ENCODE measurements around the gene RYR3. TPM values are rescaled to one million over a fixed set of nuclear protein-coding genes. Genes with fewer than 3 reads are reported as not detected.

The RYR3 gene
- total and polyA plus RNA-seq, 5 experiments from 2014 or later: 0.17 to 0.22 TPM; not detected in 3

DNA sequence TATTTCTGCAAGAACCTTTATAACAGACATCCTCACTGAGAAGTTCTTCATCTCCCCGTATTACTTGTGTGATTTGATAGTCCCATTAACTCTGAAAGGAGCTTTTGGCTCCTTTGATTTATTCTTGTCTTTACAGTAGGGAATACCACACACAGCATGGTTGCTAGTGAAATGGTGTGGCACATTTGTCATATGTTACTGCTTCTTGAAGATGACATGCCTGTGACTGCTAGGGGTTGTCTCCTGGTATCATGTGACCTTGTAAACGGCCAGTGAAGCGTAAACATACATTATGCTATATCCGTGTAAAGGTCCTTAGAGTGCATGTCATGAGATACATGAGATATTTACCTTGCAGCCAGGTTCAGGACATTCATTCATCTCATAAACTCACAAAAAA, 197.9 kb downstream of the RYR3 start:
- Mint-ChIP-seq H3K27me3 (peaks cover 4 to 53% (median 19%) of the 10 kb centered on the region in 5 donors), H3K4me1 (no peaks in the 10 kb centered on the region), H3K27ac (no peak overlapping the region), H3K9me3 (no peaks in the 10 kb centered on the region), H3K36me3 (no peaks in the 10 kb centered on the region), H3K4me3 (no peak overlapping the region)
- DNase-seq (no peak), ATAC-seq (no peak)
- POLR2A ChIA-PET: no interaction called here

DNA sequence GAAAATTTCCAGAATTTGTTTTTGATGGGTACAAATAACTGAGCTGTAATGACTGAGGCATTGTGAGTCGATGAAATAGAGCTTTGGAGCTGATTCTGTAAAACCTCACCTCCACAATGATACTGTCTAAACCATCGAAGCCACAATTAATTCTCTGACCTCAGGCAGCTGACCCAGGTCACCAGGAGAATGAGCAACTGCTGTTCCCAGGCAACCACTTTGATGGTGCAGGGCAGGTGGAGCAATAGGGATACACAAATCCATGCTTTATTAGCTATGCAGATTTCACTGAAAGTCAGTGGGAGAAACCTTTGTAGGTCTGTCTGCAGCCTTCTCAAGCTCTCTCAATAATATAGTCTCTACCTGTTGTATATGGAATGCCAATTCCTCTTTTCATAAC, 204.4 kb downstream of the RYR3 start:
- DNase-seq (no peak), ATAC-seq (no peak)
- no peaks in the 10 kb centered on the region for H3K4me1 Mint-ChIP-seq
- no peak overlapping the region for H3K27ac Mint-ChIP-seq
- peaks cover 2 to 70% (median 15%) of the 10 kb centered on the region in 5 donors for H3K27me3 Mint-ChIP-seq
- H3K9me3 Mint-ChIP-seq: peaks cover 0 to 4% (median 0%) of the 10 kb centered on the region in 9 donors
- no peaks in the 10 kb centered on the region for H3K36me3 Mint-ChIP-seq
- H3K4me3 Mint-ChIP-seq: no peak overlapping the region
- POLR2A ChIA-PET: no interaction called here

DNA sequence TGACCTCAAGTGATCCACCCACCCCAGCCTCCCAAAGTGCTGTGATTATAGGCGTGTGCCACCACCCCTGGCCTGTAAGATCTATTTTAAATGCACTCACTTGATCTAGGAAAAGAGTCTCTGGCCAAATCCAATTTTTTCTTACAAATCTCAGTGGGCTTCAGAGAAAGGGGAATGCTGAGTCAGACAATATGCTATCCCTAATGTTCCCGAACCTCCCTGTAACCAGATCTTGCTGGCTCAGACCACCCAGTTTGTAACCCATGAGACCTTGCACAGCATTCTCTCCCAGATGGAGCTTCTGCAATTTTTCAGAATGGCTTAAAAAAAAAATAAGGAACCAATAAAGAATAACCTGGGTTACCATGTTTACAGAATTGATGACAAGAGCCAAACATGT, 205.8 kb downstream of the RYR3 start:
- Mint-ChIP-seq H3K4me3 (no peak overlapping the region), H3K4me1 (no peaks in the 10 kb centered on the region), H3K27me3 (peaks cover 2 to 77% (median 15%) of the 10 kb centered on the region in 5 donors), H3K9me3 (peaks cover 0 to 4% (median 0%) of the 10 kb centered on the region in 9 donors), H3K36me3 (no peaks in the 10 kb centered on the region), H3K27ac (no peak overlapping the region)
- POLR2A ChIA-PET: no interaction called here
- DNase-seq: no peak
- no peak for ATAC-seq

DNA sequence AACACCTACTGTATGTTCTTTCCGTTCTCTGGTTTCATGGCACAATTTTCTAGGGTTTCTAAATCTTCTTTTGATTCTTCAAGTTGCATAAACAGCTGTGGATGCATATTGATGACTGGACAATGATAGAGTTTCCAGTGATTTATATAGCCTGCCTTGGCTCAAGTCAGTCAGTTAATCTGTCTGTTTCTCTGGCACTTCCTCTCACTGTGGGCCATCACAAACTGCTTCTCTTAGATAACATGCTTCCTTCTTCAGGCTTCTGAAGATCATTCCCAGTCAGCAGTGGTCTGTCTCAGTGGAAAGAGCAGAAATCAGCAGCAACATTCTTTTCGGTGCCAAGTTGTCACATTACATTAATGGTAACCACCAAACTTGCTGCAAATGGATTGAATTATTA, 207.2 kb downstream of the RYR3 start:
- H3K27me3 Mint-ChIP-seq: peaks cover 2 to 63% (median 10%) of the 10 kb centered on the region in 5 donors
- no peak overlapping the region for H3K27ac Mint-ChIP-seq

DNA sequence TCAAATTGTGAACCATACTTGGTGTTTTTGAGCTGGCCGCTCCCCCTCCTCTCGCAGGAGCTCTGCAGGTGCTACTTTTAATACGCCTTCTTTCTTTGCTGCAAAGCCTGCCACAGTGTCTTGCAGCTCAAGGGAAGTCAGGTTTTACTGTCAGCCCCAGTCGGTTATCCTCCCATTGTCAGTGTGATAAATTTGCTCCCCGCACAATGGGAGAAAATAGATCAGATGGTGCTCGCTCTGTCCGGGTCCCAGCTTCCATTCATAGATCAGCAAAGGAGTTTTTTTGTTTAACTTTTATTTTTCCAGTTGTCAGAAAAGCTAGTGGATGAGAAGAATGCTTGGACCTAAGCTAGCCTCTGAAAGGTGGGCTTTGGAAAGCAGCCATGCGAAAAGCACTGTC, 207.7 kb downstream of the RYR3 start:
- H3K9me3 Mint-ChIP-seq: peaks cover 0 to 4% (median 0%) of the 10 kb centered on the region in 9 donors
- no peak for DNase-seq
- POLR2A ChIA-PET: no interaction called here

More for the DNA sequence above, 207.2 kb downstream of the RYR3 start:
- H3K9me3 Mint-ChIP-seq: peaks cover 0 to 4% (median 0%) of the 10 kb centered on the region in 9 donors
- no peak overlapping the region for H3K4me3 Mint-ChIP-seq
- DNase-seq (no peak), ATAC-seq (no peak)
- no peaks in the 10 kb centered on the region for H3K4me1 Mint-ChIP-seq
- H3K36me3 Mint-ChIP-seq: no peaks in the 10 kb centered on the region
- POLR2A ChIA-PET: no interaction called here

DNA sequence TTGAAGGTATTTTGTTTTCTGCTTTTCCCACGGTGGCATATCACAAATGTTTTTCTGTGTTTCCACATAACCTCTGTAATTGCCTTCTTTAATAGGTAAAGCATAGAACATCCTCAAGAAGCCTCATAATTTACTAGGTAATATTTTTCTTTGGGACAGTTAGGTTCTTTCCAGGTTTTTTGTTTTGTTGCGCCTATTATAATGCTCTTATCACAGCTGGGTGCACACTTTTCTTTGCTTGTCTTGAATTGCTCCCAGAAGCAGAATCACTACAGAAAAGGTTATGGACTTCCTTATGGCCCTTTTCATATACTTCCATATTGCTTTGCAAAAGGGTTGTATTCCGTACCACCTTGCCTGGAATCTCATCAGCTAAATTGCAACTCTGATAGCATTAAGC, 213.5 kb downstream of the RYR3 start:
- no peaks in the 10 kb centered on the region for H3K9me3 Mint-ChIP-seq
- H3K4me3 Mint-ChIP-seq: no peak overlapping the region
- H3K36me3 Mint-ChIP-seq: no peaks in the 10 kb centered on the region
- H3K27ac Mint-ChIP-seq: no peak overlapping the region
- H3K4me1 Mint-ChIP-seq: no peaks in the 10 kb centered on the region
- H3K27me3 Mint-ChIP-seq: peaks cover 2 to 24% (median 8%) of the 10 kb centered on the region in 5 donors
- no peak for DNase-seq
- no peak for ATAC-seq
- POLR2A ChIA-PET: no interaction called here

More for the DNA sequence above, 207.7 kb downstream of the RYR3 start:
- H3K4me1 Mint-ChIP-seq: no peaks in the 10 kb centered on the region
- ATAC-seq: no peak
- peaks cover 2 to 59% (median 10%) of the 10 kb centered on the region in 5 donors for H3K27me3 Mint-ChIP-seq
- H3K4me3 Mint-ChIP-seq: no peak overlapping the region
- no peaks in the 10 kb centered on the region for H3K36me3 Mint-ChIP-seq
- H3K27ac Mint-ChIP-seq: no peak overlapping the region

DNA sequence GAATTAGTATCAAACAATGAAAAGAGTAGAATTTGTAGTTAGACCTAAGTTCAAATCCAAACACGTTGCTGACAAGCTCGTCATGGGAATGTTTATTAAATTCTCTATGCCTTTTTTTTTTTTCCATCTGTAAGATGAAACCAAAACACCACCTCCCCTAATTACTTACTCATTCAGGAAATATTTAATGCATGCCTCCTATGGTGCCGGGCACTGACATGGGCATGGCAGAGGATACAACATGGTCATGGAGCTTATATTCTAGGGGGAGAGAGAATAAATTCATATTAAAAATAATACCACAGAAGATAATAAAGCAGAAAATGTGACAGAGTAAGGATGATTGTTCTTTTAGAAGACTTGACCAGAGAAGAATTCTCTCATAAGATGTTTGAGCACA, 215.8 kb downstream of the RYR3 start:
- DNase-seq: no peak
- Mint-ChIP-seq H3K27ac (no peak overlapping the region), H3K36me3 (no peaks in the 10 kb centered on the region), H3K4me3 (no peak overlapping the region), H3K27me3 (peaks cover 2 to 24% (median 10%) of the 10 kb centered on the region in 5 donors), H3K4me1 (no peaks in the 10 kb centered on the region), H3K9me3 (no peaks in the 10 kb centered on the region)
- ATAC-seq: no peak
- POLR2A ChIA-PET: no interaction called here

DNA sequence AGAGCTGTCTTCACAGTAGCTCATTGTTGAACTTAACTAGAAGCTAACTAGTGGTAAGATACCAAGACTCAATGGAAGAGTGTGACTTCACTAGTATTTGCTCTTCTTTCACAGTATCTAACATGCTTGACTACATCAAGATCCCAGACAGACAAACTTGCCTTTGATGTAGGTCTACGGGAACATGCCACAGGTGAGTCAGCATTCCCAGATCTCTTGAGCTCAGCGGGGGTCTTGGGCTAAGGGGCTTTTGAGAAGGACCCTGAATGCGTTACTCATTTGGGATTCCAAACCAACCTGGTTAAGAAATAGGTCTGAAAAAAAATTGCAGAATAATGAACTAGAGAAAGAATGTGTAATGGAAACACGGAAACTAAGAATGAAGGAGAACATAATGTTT, 222.4 kb downstream of the RYR3 start:
- Mint-ChIP-seq H3K4me3 (no peak overlapping the region), H3K36me3 (no peaks in the 10 kb centered on the region), H3K27ac (no peak overlapping the region), H3K9me3 (no peaks in the 10 kb centered on the region), H3K27me3 (peaks cover 0 to 22% (median 5%) of the 10 kb centered on the region in 5 donors), H3K4me1 (no peaks in the 10 kb centered on the region)
- DNase-seq (no peak), ATAC-seq (no peak)
- POLR2A ChIA-PET: no interaction called here

DNA sequence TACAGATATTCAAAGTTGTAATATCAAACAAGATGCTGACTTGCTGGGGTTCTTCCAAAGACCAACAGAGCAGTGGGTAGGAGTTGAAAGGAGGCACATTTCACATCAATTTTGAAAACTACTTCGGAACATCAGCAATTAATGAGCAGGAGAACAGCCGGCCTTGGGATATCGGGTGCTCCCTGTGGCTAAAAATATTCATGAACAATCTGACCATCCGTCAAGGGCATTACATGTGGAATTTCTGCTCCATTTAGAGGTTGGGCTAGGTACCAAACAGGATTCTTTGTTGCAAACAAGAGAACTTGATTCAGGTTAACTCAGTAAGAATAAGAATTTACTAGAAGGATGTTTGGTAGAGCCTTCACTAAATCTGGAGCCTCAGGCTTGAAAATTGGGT, 223.9 kb downstream of the RYR3 start:
- H3K36me3 Mint-ChIP-seq: no peaks in the 10 kb centered on the region
- no peak for DNase-seq
- H3K27ac Mint-ChIP-seq: peak overlapping the region in 1 of 10 donors; percentile 5
- no peaks in the 10 kb centered on the region for H3K4me1 Mint-ChIP-seq
- H3K4me3 Mint-ChIP-seq: no peak overlapping the region
- H3K27me3 Mint-ChIP-seq: peaks cover 0 to 21% (median 3%) of the 10 kb centered on the region in 5 donors
- ATAC-seq: no peak
- no peaks in the 10 kb centered on the region for H3K9me3 Mint-ChIP-seq
- POLR2A ChIA-PET: no interaction called here

DNA sequence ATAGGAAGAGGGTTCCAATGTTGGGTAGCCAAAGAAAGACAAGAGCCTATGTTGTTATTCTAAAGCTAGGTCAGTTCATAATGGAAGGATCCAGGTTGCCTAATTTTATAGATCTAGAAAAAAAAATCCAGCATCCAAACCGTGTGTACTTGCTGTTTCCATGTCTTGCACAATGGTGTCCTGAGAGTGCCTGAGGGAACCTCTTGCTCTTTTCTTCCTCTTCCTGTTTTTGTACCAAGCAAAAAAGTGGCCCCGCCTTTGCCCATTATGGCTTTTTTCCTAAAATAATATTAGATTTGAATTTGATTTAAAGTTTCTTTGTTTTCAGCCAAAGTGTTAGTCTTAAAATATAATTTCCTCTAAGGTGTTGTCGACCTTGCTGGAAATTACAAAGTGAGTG, 224.4 kb downstream of the RYR3 start:
- POLR2A ChIA-PET: no interaction called here
- Mint-ChIP-seq H3K4me3 (no peak overlapping the region), H3K27ac (no peak overlapping the region), H3K4me1 (no peaks in the 10 kb centered on the region), H3K27me3 (peaks cover 0 to 19% (median 7%) of the 10 kb centered on the region in 5 donors), H3K36me3 (no peaks in the 10 kb centered on the region), H3K9me3 (no peaks in the 10 kb centered on the region)
- ATAC-seq (no peak), DNase-seq (no peak)

DNA sequence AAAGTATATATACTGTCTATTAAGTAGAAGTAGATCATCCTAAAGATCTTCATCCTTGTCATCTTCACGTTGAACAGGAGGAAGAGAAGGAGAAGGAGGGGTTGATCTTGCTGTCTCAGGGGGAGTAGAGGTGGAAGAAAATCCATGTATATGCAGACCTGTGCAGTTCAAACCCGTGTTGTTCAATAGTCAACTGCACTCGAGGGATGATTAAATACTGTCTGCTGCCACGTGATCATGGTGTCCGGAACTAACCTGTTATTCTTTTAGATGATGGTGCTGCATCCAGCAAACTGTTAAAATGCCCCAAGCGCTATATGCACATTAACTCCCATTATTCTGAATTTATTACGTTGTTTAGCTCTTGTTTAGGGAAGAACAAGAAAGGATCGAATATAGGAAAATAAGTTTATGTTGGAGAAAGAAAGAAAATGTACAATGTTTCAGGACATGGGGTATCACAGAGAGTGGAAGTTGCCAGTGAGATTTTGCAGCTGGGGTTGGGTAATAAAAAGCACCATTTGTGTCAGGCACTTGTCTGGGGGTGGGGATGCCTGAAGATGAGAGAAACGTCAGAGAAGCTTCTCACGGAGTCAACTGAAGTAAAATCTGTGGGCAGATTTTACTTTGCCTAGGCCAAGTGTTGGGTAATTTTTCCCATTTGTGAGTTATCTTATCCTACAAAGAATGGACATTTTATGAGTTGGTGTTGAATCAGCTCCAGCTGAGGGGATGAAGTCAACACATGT, 229.2 kb downstream of the RYR3 start:
- DNase-seq (no peak), ATAC-seq (no peak)
- POLR2A ChIA-PET: no interaction called here
- no peaks in the 10 kb centered on the region for H3K4me1 Mint-ChIP-seq
- H3K27me3 Mint-ChIP-seq: peaks cover 0 to 35% (median 11%) of the 10 kb centered on the region in 5 donors
- H3K27ac Mint-ChIP-seq: no peak overlapping the region
- H3K9me3 Mint-ChIP-seq: peaks cover 0 to 1% (median 0%) of the 10 kb centered on the region in 9 donors
- no peak overlapping the region for H3K4me3 Mint-ChIP-seq
- H3K36me3 Mint-ChIP-seq: no peaks in the 10 kb centered on the region

DNA sequence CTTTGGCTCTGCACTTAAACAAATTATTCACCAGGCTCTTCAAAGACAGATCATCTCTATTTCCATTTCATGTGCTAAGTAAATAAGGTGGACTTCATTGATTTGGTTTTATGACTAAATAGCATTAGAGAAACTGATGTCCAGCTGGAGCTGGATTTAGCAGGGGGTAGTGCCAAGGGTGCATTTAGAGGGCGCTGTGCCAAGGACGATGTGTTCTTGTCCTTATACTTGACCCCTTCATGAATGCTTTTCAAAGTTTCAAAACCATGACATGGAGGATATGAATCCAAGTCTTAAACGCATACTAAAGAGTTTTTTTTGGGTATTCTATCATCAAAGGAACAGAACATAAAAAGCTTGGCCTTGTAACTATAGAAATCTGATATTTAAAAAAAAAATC, 233.2 kb downstream of the RYR3 start:
- Mint-ChIP-seq H3K27me3 (peaks cover 0 to 38% (median 12%) of the 10 kb centered on the region in 5 donors), H3K27ac (no peak overlapping the region), H3K36me3 (no peaks in the 10 kb centered on the region), H3K9me3 (peaks cover 0 to 6% (median 1%) of the 10 kb centered on the region in 9 donors), H3K4me3 (no peak overlapping the region), H3K4me1 (no peaks in the 10 kb centered on the region)
- DNase-seq (no peak), ATAC-seq (no peak)
- POLR2A ChIA-PET: no interaction called here

DNA sequence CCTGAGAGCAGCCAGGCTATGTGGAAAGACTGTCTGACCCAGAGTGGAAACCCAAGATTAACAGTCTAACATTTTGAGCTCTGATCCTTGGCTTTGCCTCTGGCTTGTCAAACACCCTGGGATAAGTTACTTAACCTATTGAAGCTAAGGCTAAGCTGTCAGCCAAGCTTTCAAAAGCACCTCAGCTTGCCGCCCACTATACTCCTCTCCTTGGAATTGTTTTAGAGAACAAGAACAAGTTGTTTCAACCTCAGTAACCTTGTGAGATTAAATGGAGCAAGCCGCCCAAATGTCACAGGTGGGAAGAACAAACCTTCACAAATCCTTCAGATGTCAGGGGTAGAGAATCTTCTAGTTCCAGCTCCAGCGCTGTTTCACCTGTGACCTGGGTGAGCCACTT, 235.1 kb downstream of the RYR3 start:
- POLR2A ChIA-PET: no interaction called here

DNA sequence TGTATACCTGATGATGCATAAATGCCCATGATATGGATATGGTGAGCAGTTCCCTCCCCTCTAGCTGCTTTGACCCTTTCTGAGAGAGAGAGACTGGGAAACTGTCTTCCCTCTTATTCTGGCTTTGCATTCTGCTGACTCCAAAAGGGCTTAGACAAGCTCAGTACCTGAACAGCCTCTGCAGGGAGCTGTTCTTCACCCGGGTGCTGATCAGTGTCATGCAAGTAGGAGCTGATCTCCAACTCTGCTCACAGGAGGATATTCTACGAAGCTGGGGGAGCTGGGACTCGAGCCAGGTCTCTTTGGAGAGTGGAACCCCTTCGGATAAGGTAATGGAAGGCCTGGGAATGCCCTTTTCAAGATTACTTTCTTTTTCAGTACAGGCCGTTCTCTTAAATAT, 237.1 kb downstream of the RYR3 start:
- Mint-ChIP-seq H3K9me3 (peaks cover 0 to 19% (median 0%) of the 10 kb centered on the region in 9 donors), H3K27me3 (peaks cover 0 to 39% (median 9%) of the 10 kb centered on the region in 5 donors), H3K4me3 (no peak overlapping the region), H3K36me3 (no peaks in the 10 kb centered on the region), H3K27ac (no peak overlapping the region), H3K4me1 (no peaks in the 10 kb centered on the region)
- POLR2A ChIA-PET: no interaction called here
- ATAC-seq (no peak), DNase-seq (no peak)

More for the DNA sequence above, 235.1 kb downstream of the RYR3 start:
- Mint-ChIP-seq H3K36me3 (no peaks in the 10 kb centered on the region), H3K9me3 (peaks cover 0 to 14% (median under 1%) of the 10 kb centered on the region in 9 donors), H3K27ac (no peak overlapping the region), H3K4me1 (no peaks in the 10 kb centered on the region), H3K4me3 (no peak overlapping the region), H3K27me3 (peaks cover 0 to 37% (median 9%) of the 10 kb centered on the region in 5 donors)
- DNase-seq (no peak), ATAC-seq (no peak)
